Keratinocyte (primary cell): ENCODE data around the gene APMAP.

Experiments
- CTCF ChIP-seq, 3 experiments: IDR thresholded peaks in 1 of 3; conservative IDR thresholded peaks in 1 of 3; optimal IDR thresholded peaks in 1 of 3; 2 replicates in 2 of 3; 3 replicates in 1 of 3; pipeline versions ENCODE3 to v1.5.1; 2011; ENCODE audit warnings: low read length in 3 of 3, mild to moderate bottlenecking in 3 of 3, moderate library complexity in 2 of 3, control low read depth in 1 of 3, inconsistent platforms in 1 of 3; ENCODE audit not compliant: insufficient read depth in 2 of 3; ENCODE audit errors: extremely low read depth in 1 of 3
- EZH2 ChIP-seq: IDR thresholded peaks from one replicate; pipeline ENCODE4 v1.6.1; 2012; ENCODE audit warnings: inconsistent platforms, mild to moderate bottlenecking, low read length, moderate library complexity

GRCh38 chr20:24963672-24964505 lies 28.7 kb downstream of the APMAP start:
- TF ChIP-seq CTCF (optimal IDR thresholded peaks at IDR 0.05 in 1 of 3, IDR thresholded peaks at IDR 0.05 in 1 of 3, conservative IDR thresholded peaks at IDR 0.05 in 1 of 3; ENCODE audit: extremely low read depth in 1 of 3, insufficient read depth in 2 of 3, low read length in 3 of 3) (no peak), EZH2 (no peak)
